GM21367 (cell line): ENCODE results near the gene FTCDNL1.

Experiments
- ATAC-seq: cut with Tn5 transposase; IDR thresholded peaks from one replicate; pipeline ENCODE4 v1.9.1; 2021; ENCODE audit not compliant: unreplicated experiment

FTCDNL1 gene

GRCh38 chr2:199792381-199792780 lies 58.6 kb downstream of the FTCDNL1 start:
- no peak for ATAC-seq

GRCh38 chr2:199791326-199791725 lies 59.7 kb downstream of the FTCDNL1 start:
- ATAC-seq = no peak

- ATAC-seq = no peak
Observed at GRCh38 chr2:199784512-199784911, 66.5 kb downstream of the FTCDNL1 start.

- ATAC-seq = no peak
Observed at GRCh38 chr2:199779589-199779988, 71.4 kb downstream of the FTCDNL1 start.

- no peak for ATAC-seq
Observed at GRCh38 chr2:199778655-199779054, 72.3 kb downstream of the FTCDNL1 start.

- no peak for ATAC-seq
Observed at GRCh38 chr2:199777916-199778315, 73.1 kb downstream of the FTCDNL1 start.

GRCh38 chr2:199777315-199777714 lies 73.7 kb downstream of the FTCDNL1 start:
- ATAC-seq = no peak

GRCh38 chr2:199775267-199775666 lies 75.7 kb downstream of the FTCDNL1 start:
- ATAC-seq = no peak

- no peak for ATAC-seq
Observed at GRCh38 chr2:199772035-199772976, 78.7 kb downstream of the FTCDNL1 start.

GRCh38 chr2:199770716-199771115 lies 80.3 kb downstream of the FTCDNL1 start:
- no peak for ATAC-seq

- ATAC-seq = no peak
Observed at GRCh38 chr2:199765646-199766045, 85.3 kb downstream of the FTCDNL1 start.

- no peak for ATAC-seq
Observed at GRCh38 chr2:199764273-199764800, 86.7 kb downstream of the FTCDNL1 start.

GRCh38 chr2:199762963-199763362 lies 88.0 kb downstream of the FTCDNL1 start:
- no peak for ATAC-seq

GRCh38 chr2:199760574-199760973 lies 90.4 kb downstream of the FTCDNL1 start:
- no peak for ATAC-seq

- ATAC-seq = no peak
Observed at GRCh38 chr2:199757233-199757870, 93.6 kb downstream of the FTCDNL1 start.

GRCh38 chr2:199756743-199757142 lies 94.2 kb downstream of the FTCDNL1 start:
- ATAC-seq = no peak

- ATAC-seq = no peak
Observed at GRCh38 chr2:199756211-199756610, 94.8 kb downstream of the FTCDNL1 start.

GRCh38 chr2:199754766-199755165 lies 96.2 kb downstream of the FTCDNL1 start:
- no peak for ATAC-seq

GRCh38 chr2:199751492-199752120 lies 99.4 kb downstream of the FTCDNL1 start:
- ATAC-seq = no peak

GRCh38 chr2:199749571-199749970 lies 101.4 kb downstream of the FTCDNL1 start:
- no peak for ATAC-seq

- ATAC-seq = no peak
Observed at GRCh38 chr2:199744724-199745123, 106.3 kb downstream of the FTCDNL1 start.
